Astrocyte (in vitro differentiated cells and primary cell): ENCODE measurements around the gene DUSP14.

ENCODE experiments used
- EZH2 ChIP-seq: IDR thresholded peaks from 2 replicates; pipeline ENCODE4 v1.6.1; 2012; ENCODE audit warnings: mild to moderate bottlenecking, low read length, inconsistent platforms; ENCODE audit not compliant: insufficient read depth
- TF ChIP-seq, protein P1 (sequence below): IDR thresholded peaks from 2 replicates; pipeline ENCODE4 v1.5.1; 2011; ENCODE audit warnings: low read depth, mild to moderate bottlenecking, inconsistent platforms, low read length, moderate library complexity; ENCODE audit not compliant: insufficient read depth

DNA sequence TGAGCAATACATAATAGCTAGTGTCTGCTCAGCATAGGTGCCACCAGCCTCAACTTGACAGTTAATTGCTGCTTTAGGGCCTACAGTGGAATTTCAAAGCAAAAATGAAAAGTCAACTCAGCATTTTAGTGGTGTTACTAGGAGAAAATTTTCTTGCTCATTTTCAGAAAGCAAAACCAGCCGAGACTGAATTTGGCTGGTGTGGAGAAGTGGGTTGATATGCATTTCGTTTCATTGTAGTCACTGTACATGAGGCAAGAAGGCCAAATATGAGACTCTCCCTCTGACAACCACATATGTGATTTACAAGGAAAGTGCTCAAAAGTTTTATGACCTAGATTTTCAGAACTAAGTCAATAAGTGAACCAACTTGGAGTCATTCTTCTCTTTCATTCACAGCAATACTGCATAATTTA is 54.0 kb downstream of the DUSP14 start:
- TF ChIP-seq, protein P1, sequence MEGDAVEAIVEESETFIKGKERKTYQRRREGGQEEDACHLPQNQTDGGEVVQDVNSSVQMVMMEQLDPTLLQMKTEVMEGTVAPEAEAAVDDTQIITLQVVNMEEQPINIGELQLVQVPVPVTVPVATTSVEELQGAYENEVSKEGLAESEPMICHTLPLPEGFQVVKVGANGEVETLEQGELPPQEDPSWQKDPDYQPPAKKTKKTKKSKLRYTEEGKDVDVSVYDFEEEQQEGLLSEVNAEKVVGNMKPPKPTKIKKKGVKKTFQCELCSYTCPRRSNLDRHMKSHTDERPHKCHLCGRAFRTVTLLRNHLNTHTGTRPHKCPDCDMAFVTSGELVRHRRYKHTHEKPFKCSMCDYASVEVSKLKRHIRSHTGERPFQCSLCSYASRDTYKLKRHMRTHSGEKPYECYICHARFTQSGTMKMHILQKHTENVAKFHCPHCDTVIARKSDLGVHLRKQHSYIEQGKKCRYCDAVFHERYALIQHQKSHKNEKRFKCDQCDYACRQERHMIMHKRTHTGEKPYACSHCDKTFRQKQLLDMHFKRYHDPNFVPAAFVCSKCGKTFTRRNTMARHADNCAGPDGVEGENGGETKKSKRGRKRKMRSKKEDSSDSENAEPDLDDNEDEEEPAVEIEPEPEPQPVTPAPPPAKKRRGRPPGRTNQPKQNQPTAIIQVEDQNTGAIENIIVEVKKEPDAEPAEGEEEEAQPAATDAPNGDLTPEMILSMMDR, result no peak
- no peak for TF ChIP-seq EZH2
